Ovary (tissue), 9 donors: Measurements from ENCODE around the gene SEMA5A. TPM values are rescaled to one million over a fixed set of nuclear protein-coding genes. Genes with fewer than 3 reads are reported as not detected.

Experiments used
- DNase-seq, 5 donors: peaks; one replicate each; pipeline ENCODE4 v3.0.0-alpha.2; 2019 to 2020
- H3K27ac ChIP-seq, 2 donors: fragments of 200-600 bp; one replicate each; pipeline versions ENCODE4 v1.5.1 to v1.8.0; 2019 to 2022
- H3K27me3 ChIP-seq: fragments of 200-600 bp; one replicate; pipeline ENCODE4 v1.8.0; 2022
- H3K36me3 ChIP-seq: fragments of 200-600 bp; sonication (generic); one replicate; pipeline ENCODE4 v1.5.1; 2019
- H3K4me1 ChIP-seq: one replicate; pipeline ENCODE4 v1.8.1; 2013; ENCODE audit warnings: mild to moderate bottlenecking, moderate library complexity; ENCODE audit not compliant: insufficient read depth
- H3K4me3 ChIP-seq: fragments of 200-600 bp; sonication (generic); one replicate; pipeline ENCODE4 v1.5.1; 2017
- H3K9me3 ChIP-seq, 2 donors: fragments of 200-600 bp in 1 of 2; sonication (generic) in 1 of 2; one replicate each; pipeline versions ENCODE4 v1.5.1 to v1.8.1; 2013 to 2019; ENCODE audit warnings: mild to moderate bottlenecking in 1 of 2, moderate library complexity in 1 of 2
- EP300 ChIP-seq: sonication (generic); formaldehyde crosslinking; IDR thresholded peaks from one replicate; pipeline ENCODE4 v1.6.1; 2017; ENCODE audit warnings: antibody characterized with exemption
- POLR2A ChIP-seq: fragments of 450-650 bp; IDR thresholded peaks from one replicate; pipeline ENCODE4 v1.6.1; 2017; ENCODE audit warnings: antibody characterized with exemption, mild to moderate bottlenecking, moderate library complexity
- WGBS, 3 donors: extraction: QIAGEN DNeasy Blood & Tissue Kit in 1 of 3; methylation state at CpG; one replicate each; pipeline versions ENCODE4 v1.1.5 to v1.1.7; 2013 to 2017; 5-methylcytosine and 5-hydroxymethylcytosine counted together
- intact Hi-C, 4 donors: fragments of 100-400 bp; cut with DNase I; formaldehyde crosslinking; loops; one replicate each; pipeline versions ENCODE4 v1.11.0 to v1.15.1; 2022 to 2023
- polyA plus RNA-seq, 2 donors: library from polyadenylated mRNA; stranded (reverse); fragments of 200-250 nt in 1 of 2; fragments of 350-450 nt in 1 of 2; fragmentation: Illumina TruSeq in 1 of 2; extraction: RNeasy Lipid Tissue Mini Kit (QIAGEN cat#74804) in 1 of 2; gene quantifications; one replicate each; pipeline ENCODE4 v1.2.3, GENCODE V29; 2013 to 2014
- total RNA-seq, 7 donors: library from RNA; depleted of rRNA in 2 of 7; stranded (reverse); fragments of >200 nt in 2 of 7; fragmentation: NEBNext Ultra II Directional in 3 of 7; extraction: Animal tissue kit (Norgen Biotek cat#: 25700) in 3 of 7; gene quantifications; one replicate each; pipeline versions ENCODE4 v1.1.0 to v1.2.4, GENCODE V29; 2016 to 2023
- TF ChIP-seq, protein P1 (sequence below), 3 donors: fragments of 450-650 bp in 2 of 3; fragments of 200-600 bp in 1 of 3; IDR thresholded peaks; one replicate each; pipeline versions ENCODE4 v1.5.1 to v1.8.0; 2016 to 2022; ENCODE audit warnings: antibody characterized with exemption in 3 of 3, mild to moderate bottlenecking in 1 of 3
- donor health status: DM: no; HTN: no; CAD: no; lungs with moderate emphysema.
- donor health status: DM: no; HTN: no; CAD: no.
- donor health status: Bipolar disorder and iron deficiency.
- donor health status: DM: yes; HTN: yes; CAD: no.
- donor health status: DM: no; HTN: no; CAD: no.
- donor health status: DM: yes; HTN: yes; CAD: no.

Gene SEMA5A
- total and polyA plus RNA-seq, 9 donors = 2.0 to 6.6 (median 4.3) TPM

DNA sequence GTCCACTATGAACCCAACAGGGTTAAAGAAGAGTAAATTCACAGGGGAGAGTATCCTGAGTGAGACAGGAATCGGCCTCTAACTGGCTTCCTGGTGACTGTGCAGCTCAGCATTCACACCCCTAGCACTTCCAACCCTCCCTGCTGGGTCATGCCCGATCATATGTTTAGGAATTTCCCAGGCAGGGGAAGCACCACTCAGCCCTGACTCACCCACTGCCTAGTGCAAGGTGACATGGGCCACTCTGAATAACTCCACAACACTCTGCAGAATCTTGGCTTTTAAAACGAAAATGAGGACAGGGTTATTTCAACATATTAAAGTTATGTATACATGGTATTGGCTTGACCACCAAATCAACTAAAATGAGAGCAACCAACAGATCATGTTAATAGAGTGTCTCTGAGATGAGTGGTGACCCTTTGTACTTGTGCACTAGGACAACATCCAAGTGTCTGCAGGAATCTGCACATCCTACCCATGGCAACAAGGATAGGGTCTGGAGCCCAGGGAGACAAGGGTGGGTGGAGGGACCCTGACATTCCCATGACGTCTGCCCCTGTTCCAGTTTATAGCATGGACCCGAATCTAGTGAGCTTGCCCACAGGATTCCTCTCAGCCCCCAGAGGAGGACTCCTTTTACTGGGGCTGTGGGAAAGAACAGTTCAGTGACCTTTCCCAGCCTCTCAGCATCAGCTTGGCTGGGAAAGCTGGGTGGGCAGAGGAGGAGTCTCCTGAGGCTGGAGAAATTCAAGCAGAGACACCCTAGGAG lies 485.8 kb downstream of the SEMA5A start:
- H3K27me3 ChIP-seq = no peaks in the 10 kb centered on the region
- H3K4me3 ChIP-seq = no peak overlapping the region
- no peak for DNase-seq
- no peak overlapping the region for H3K27ac ChIP-seq
- H3K9me3 ChIP-seq = no peaks in the 10 kb centered on the region
- H3K36me3 ChIP-seq = no peaks in the 10 kb centered on the region
- TF ChIP-seq EP300 = no peak
- TF ChIP-seq POLR2A = no peak
- TF ChIP-seq, protein P1, sequence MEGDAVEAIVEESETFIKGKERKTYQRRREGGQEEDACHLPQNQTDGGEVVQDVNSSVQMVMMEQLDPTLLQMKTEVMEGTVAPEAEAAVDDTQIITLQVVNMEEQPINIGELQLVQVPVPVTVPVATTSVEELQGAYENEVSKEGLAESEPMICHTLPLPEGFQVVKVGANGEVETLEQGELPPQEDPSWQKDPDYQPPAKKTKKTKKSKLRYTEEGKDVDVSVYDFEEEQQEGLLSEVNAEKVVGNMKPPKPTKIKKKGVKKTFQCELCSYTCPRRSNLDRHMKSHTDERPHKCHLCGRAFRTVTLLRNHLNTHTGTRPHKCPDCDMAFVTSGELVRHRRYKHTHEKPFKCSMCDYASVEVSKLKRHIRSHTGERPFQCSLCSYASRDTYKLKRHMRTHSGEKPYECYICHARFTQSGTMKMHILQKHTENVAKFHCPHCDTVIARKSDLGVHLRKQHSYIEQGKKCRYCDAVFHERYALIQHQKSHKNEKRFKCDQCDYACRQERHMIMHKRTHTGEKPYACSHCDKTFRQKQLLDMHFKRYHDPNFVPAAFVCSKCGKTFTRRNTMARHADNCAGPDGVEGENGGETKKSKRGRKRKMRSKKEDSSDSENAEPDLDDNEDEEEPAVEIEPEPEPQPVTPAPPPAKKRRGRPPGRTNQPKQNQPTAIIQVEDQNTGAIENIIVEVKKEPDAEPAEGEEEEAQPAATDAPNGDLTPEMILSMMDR (IDR thresholded peaks at IDR 0.05) = no peak
- H3K4me1 ChIP-seq = peaks cover 5% of the 10 kb centered on the region
- 25 to 36% (median 31%) methylated on average over 5 of the region's 5 CpGs for WGBS, 3 donors
- intact Hi-C loops = loop anchor here in 1 of 4 donors (1.0 kb wide), 1 partner anchor 7 kb away; no protein-coding TSS in a partner anchor

DNA sequence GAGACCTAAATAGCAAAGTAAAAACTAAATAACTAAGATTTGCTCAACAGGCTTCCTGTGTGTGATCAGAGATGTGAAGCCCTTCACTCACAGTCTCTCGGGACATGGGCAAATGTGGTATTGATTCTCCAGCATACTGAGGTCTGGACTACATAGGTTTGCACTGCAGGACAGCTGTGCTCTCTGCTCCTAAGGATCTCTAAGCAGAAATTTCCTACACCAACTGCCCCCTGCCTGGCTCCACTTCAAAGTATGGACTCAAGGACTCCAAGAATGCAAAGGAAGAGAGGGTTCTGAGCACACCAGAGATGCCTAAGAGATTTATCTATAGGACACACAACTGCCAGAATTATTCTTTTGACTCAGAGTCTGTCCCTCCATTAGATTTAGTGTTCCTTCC lies 487.2 kb downstream of the SEMA5A start:
- no peaks in the 10 kb centered on the region for H3K9me3 ChIP-seq
- H3K4me1 ChIP-seq = peaks cover 5% of the 10 kb centered on the region
- 47 to 67% (median 67%) methylated on average over 1 of the region's 1 CpG for WGBS, 3 donors
- H3K36me3 ChIP-seq = no peaks in the 10 kb centered on the region
- intact Hi-C loops = loop anchor here in 1 of 4 donors (1.0 kb wide), 1 partner anchor 9 kb away; no protein-coding TSS in a partner anchor
- no peak overlapping the region for H3K27ac ChIP-seq
- H3K27me3 ChIP-seq = no peaks in the 10 kb centered on the region
- TF ChIP-seq, protein P1 (IDR thresholded peaks at IDR 0.05) = no peak
- no peak for DNase-seq
- no peak overlapping the region for H3K4me3 ChIP-seq

DNA sequence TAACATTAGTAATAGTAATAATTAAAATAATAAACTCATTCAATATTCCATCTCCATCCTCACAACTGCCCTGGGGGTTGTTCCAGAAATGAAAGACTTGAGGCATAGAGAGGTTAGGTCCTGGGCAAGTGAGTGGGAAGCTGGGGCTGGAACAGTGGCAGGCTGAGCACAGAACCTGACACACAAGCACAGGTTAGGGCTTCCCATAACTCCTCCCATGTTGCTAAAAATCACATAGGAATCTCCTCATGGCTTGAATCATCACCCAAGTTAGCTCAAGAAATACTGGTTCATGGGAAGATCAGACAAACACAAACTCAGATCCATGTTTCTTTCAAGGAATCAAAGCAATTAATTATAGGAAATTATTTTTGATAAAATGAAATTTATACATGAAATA lies 487.7 kb downstream of the SEMA5A start:
- Histone ChIP-seq H3K27me3 (no peaks in the 10 kb centered on the region), H3K4me1 (peaks cover 5% of the 10 kb centered on the region), H3K4me3 (no peak overlapping the region), H3K9me3 (no peaks in the 10 kb centered on the region), H3K36me3 (no peaks in the 10 kb centered on the region), H3K27ac (no peak overlapping the region)
- TF ChIP-seq EP300 (no peak), POLR2A (no peak)
- TF ChIP-seq, protein P1 (IDR thresholded peaks at IDR 0.05) = no peak
- intact Hi-C loops = no loop called here
- DNase-seq = no peak

DNA sequence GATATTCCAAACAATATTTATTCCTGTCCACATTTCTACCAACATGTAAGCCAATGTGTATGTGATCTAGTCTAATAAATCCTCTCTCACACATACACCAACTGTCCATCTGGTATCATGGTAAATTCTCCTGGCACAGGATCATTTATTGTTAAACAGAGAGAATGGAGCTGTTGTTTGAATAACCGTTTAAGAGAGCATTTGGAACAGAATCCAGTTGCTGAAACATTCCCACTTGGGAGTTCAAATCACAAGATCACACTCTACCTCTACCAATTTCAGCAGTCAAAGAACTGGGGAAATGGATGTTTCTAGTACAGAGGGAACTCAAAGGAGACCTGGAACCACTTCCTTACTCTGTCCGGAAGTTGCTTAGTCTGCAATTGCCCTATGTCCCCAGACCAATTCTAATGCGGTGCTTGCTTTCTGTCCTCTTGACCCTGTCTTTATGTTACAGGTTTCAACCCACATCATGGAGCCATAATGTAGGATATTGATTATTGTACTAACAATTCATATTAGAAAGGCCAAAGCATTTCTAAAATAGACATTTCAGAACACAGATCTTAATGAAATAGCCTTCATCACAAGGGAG lies 488.4 kb downstream of the SEMA5A start:
- TF ChIP-seq POLR2A (no peak), EP300 (no peak)
- TF ChIP-seq, protein P1 (IDR thresholded peaks at IDR 0.05) = no peak
- Histone ChIP-seq H3K9me3 (no peaks in the 10 kb centered on the region), H3K4me1 (peaks cover 7% of the 10 kb centered on the region), H3K36me3 (no peaks in the 10 kb centered on the region), H3K27ac (no peak overlapping the region), H3K4me3 (no peak overlapping the region), H3K27me3 (no peaks in the 10 kb centered on the region)
- intact Hi-C loops = no loop called here
- WGBS, 3 donors = 79 to 82% (median 81%) methylated on average over 3 of the region's 3 CpGs
- no peak for DNase-seq
